Measurements from ENCODE around the gene LEPR. TPM values are rescaled to one million over a fixed set of nuclear protein-coding genes. Genes with fewer than 3 reads are reported as not detected.
A peak's percentile ranks its signal among the peaks of the same experiment; 100 is the strongest.

The LEPR gene
- total RNA-seq, 1 donor from 2014 or later, result 16.2 TPM

- intact Hi-C loops (cut with DNase I), result no loop called here
- DNase-seq (ENCODE audit: extremely low spot score in 2 of 2), result no peak
- Histone ChIP-seq H3K36me3 (no peaks in the 10 kb centered on the region), H3K9me3 (no peaks in the 10 kb centered on the region), H3K4me3 (no peak overlapping the region), H3K4me1 (peaks cover 18% of the 10 kb centered on the region), H3K27me3 (no peaks in the 10 kb centered on the region), H3K27ac (no peak overlapping the region)
- no peak for TF ChIP-seq CTCF (IDR thresholded peaks at IDR 0.05)
- TF ChIP-seq POLR2A (IDR thresholded peaks at IDR 0.05), result no peak
- no peak for TF ChIP-seq POLR2AphosphoS5 (IDR thresholded peaks at IDR 0.05; ENCODE audit: insufficient read depth in 1 of 2, low read depth in 1 of 2)
Measured at GRCh38 chr1:65417729-65418128, 2.7 kb upstream of the LEPR start.

GRCh38 chr1:65418522-65419185, 1.8 kb upstream of the LEPR start:
- no peak for TF ChIP-seq POLR2A (IDR thresholded peaks at IDR 0.05)
- no peak for TF ChIP-seq CTCF (IDR thresholded peaks at IDR 0.05)
- no peak for TF ChIP-seq POLR2AphosphoS5 (IDR thresholded peaks at IDR 0.05; ENCODE audit: insufficient read depth in 1 of 2, low read depth in 1 of 2)
- no peaks in the 10 kb centered on the region for H3K36me3 ChIP-seq
- peak overlapping the region; percentile 98 for H3K27ac ChIP-seq
- no peak overlapping the region for H3K4me3 ChIP-seq
- peaks cover 27% of the 10 kb centered on the region for H3K4me1 ChIP-seq
- H3K27me3 ChIP-seq, result no peaks in the 10 kb centered on the region
- DNase-seq (ENCODE audit: extremely low spot score in 2 of 2), result no peak
- intact Hi-C loops (cut with DNase I), result no loop called here
- no peaks in the 10 kb centered on the region for H3K9me3 ChIP-seq

- Histone ChIP-seq H3K27ac (peak overlapping the region; percentile 98), H3K36me3 (no peaks in the 10 kb centered on the region), H3K9me3 (no peaks in the 10 kb centered on the region), H3K27me3 (no peaks in the 10 kb centered on the region), H3K4me1 (peaks cover 39% of the 10 kb centered on the region), H3K4me3 (peak overlapping the region; percentile 83 to 95)
- TF ChIP-seq POLR2AphosphoS5 (IDR thresholded peaks at IDR 0.05; ENCODE audit: insufficient read depth in 1 of 2, low read depth in 1 of 2) (peak in 1 of 2 donors; percentile 81), CTCF (IDR thresholded peaks at IDR 0.05) (no peak)
- intact Hi-C loops (cut with DNase I), result no loop called here
- peak; percentile 98 to 99 for DNase-seq (ENCODE audit: extremely low spot score in 2 of 2)
Measured at GRCh38 chr1:65419681-65420589, 533 bp upstream of the LEPR start.

GRCh38 chr1:65421351-65422025, 1.0 kb downstream of the LEPR start:
- intact Hi-C loops (cut with DNase I), result no loop called here
- H3K27ac ChIP-seq, result peak overlapping the region; percentile 98
- H3K9me3 ChIP-seq, result no peaks in the 10 kb centered on the region
- peaks cover 0 to 11% of the 10 kb centered on the region in 2 donors for H3K36me3 ChIP-seq
- peak overlapping the region; percentile 83 to 95 for H3K4me3 ChIP-seq
- peaks cover 39% of the 10 kb centered on the region for H3K4me1 ChIP-seq
- no peak for DNase-seq (ENCODE audit: extremely low spot score in 2 of 2)
- no peaks in the 10 kb centered on the region for H3K27me3 ChIP-seq
- TF ChIP-seq POLR2AphosphoS5 (IDR thresholded peaks at IDR 0.05; ENCODE audit: insufficient read depth in 1 of 2, low read depth in 1 of 2), result no peak
- no peak for TF ChIP-seq POLR2A (IDR thresholded peaks at IDR 0.05)
- no peak for TF ChIP-seq CTCF (IDR thresholded peaks at IDR 0.05)
